H9 (cell line): ENCODE data around the gene ADAM29. TPM values are rescaled to one million over a fixed set of nuclear protein-coding genes. Genes with fewer than 3 reads are reported as not detected.

Experiments
- DNase-seq: peaks from one replicate; pipeline ENCODE4 v3.0.0-alpha.2; 2017
- H2AFZ ChIP-seq: one replicate; pipeline ENCODE4 v1.6.1; 2013; ENCODE audit warnings: mild to moderate bottlenecking, low read length, control low read depth, moderate library complexity
- H2AK5ac ChIP-seq: 2 replicates; pipeline ENCODE4 v1.6.1; 2013; ENCODE audit warnings: low read length, control low read depth, mixed read lengths; ENCODE audit not compliant: insufficient read length
- H2BK120ac ChIP-seq: one replicate; pipeline ENCODE4 v1.6.1; 2013; ENCODE audit warnings: low read depth, mild to moderate bottlenecking, low read length, control low read depth, inconsistent platforms; ENCODE audit not compliant: poor library complexity, severe bottlenecking
- H2BK12ac ChIP-seq: 2 replicates; pipeline ENCODE4 v1.6.1; 2013; ENCODE audit warnings: low read length, control low read depth, mixed read lengths, low read depth; ENCODE audit not compliant: insufficient read length
- H2BK15ac ChIP-seq: 2 replicates; pipeline ENCODE4 v1.6.1; 2013; ENCODE audit warnings: low read depth, low read length, control low read depth
- H2BK20ac ChIP-seq: one replicate; pipeline ENCODE4 v1.6.1; 2013; ENCODE audit warnings: low read depth, mild to moderate bottlenecking, low read length, control low read depth, inconsistent platforms; ENCODE audit not compliant: poor library complexity, severe bottlenecking
- H2BK5ac ChIP-seq: 2 replicates; pipeline ENCODE4 v1.6.1; 2013; ENCODE audit warnings: low read length, control low read depth, mixed read lengths; ENCODE audit not compliant: insufficient read length
- H3K14ac ChIP-seq: 2 replicates; pipeline ENCODE4 v1.6.1; 2013; ENCODE audit warnings: low read length, control low read depth; ENCODE audit not compliant: insufficient read depth
- H3K18ac ChIP-seq: 2 replicates; pipeline ENCODE4 v1.6.1; 2013; ENCODE audit warnings: low read depth, mild to moderate bottlenecking, mixed read lengths, low read length, control low read depth; ENCODE audit not compliant: insufficient read length
- H3K23ac ChIP-seq: 2 replicates; pipeline ENCODE4 v1.6.1; 2013; ENCODE audit warnings: low read length, control low read depth, mixed read lengths, low read depth; ENCODE audit not compliant: insufficient read length
- H3K23me2 ChIP-seq: 2 replicates; pipeline ENCODE4 v1.6.1; 2013; ENCODE audit warnings: low read depth, mild to moderate bottlenecking, mixed read lengths, low read length, control low read depth; ENCODE audit not compliant: insufficient read length, poor library complexity, severe bottlenecking
- H3K27ac ChIP-seq: 2 replicates; pipeline ENCODE4 v1.5.1; 2013; ENCODE audit warnings: low read length, control low read depth, mixed read lengths, low read depth; ENCODE audit not compliant: insufficient read length
- H3K27me3 ChIP-seq: 2 replicates; pipeline ENCODE4 v1.6.1; 2013; ENCODE audit warnings: low read length, control low read depth, inconsistent platforms; ENCODE audit not compliant: insufficient read depth
- H3K4ac ChIP-seq: 2 replicates; pipeline ENCODE4 v1.6.1; 2013; ENCODE audit warnings: low read depth, mild to moderate bottlenecking, control low read depth, inconsistent platforms, low read length, moderate library complexity
- H3K4me1 ChIP-seq: 2 replicates; pipeline ENCODE4 v1.6.1; 2013; ENCODE audit warnings: low read length, control low read depth, inconsistent platforms; ENCODE audit not compliant: insufficient read depth
- H3K4me2 ChIP-seq: 2 replicates; pipeline ENCODE4 v1.6.1; 2013; ENCODE audit warnings: low read length, control low read depth, mixed read lengths; ENCODE audit not compliant: insufficient read length, insufficient read depth
- H3K56ac ChIP-seq: 2 replicates; pipeline ENCODE4 v1.6.1; 2013; ENCODE audit warnings: low read depth, mild to moderate bottlenecking, mixed read lengths, low read length, control low read depth; ENCODE audit not compliant: insufficient read length
- H3K79me1 ChIP-seq: 2 replicates; pipeline ENCODE4 v1.6.1; 2013; ENCODE audit warnings: low read depth, mild to moderate bottlenecking, moderate library complexity, low read length, control low read depth, inconsistent platforms; ENCODE audit not compliant: insufficient read depth, poor library complexity, severe bottlenecking
- H3K79me2 ChIP-seq: 2 replicates; pipeline ENCODE4 v1.6.1; 2013; ENCODE audit warnings: low read length, control low read depth, inconsistent platforms; ENCODE audit not compliant: insufficient read depth
- H3K9ac ChIP-seq: 2 replicates; pipeline ENCODE4 v1.6.1; 2013; ENCODE audit warnings: low read length, control low read depth, mixed read lengths; ENCODE audit not compliant: insufficient read length; ENCODE audit errors: extremely low read depth
- H3K9me3 ChIP-seq: one replicate; pipeline ENCODE4 v1.6.1; 2013; ENCODE audit warnings: low read depth, low read length, inconsistent platforms; ENCODE audit not compliant: control insufficient read depth
- H3T11ph ChIP-seq: one replicate; pipeline ENCODE4 v1.6.1; 2013; ENCODE audit warnings: mild to moderate bottlenecking, low read length, control low read depth, inconsistent platforms
- H4K20me1 ChIP-seq: one replicate; pipeline ENCODE4 v1.6.1; 2013; ENCODE audit not compliant: control insufficient read depth, insufficient read length, insufficient read depth
- H4K5ac ChIP-seq: 2 replicates; pipeline ENCODE4 v1.6.1; 2013; ENCODE audit warnings: low read depth, mild to moderate bottlenecking, mixed read lengths, low read length, control low read depth; ENCODE audit not compliant: insufficient read length
- H4K8ac ChIP-seq: replicated peaks from 2 replicates; pipeline ENCODE4 v1.6.1; 2013; ENCODE audit warnings: low read length, control low read depth, mixed read lengths, low read depth; ENCODE audit not compliant: insufficient read length
- H4K91ac ChIP-seq: 2 replicates; pipeline ENCODE4 v1.6.1; 2013; ENCODE audit warnings: low read depth, mild to moderate bottlenecking, moderate library complexity, mixed read lengths, low read length, control low read depth; ENCODE audit not compliant: insufficient read length
- H3K27ac Mint-ChIP-seq, 3 experiments: 2 replicates in 2 of 3; 3 replicates in 1 of 3; pipeline ENCODE4 v1.8.0; 2020 to 2021; ENCODE audit warnings: mixed read lengths in 3 of 3, mild to moderate bottlenecking in 1 of 3, moderate library complexity in 1 of 3
- H3K27me3 Mint-ChIP-seq: 2 replicates; pipeline ENCODE4 v1.8.0; 2021; ENCODE audit warnings: low read depth, mild to moderate bottlenecking, moderate library complexity, mixed read lengths
- H3K36me3 Mint-ChIP-seq, 3 experiments: 2 replicates in 2 of 3; 3 replicates in 1 of 3; pipeline ENCODE4 v1.8.0; 2020 to 2021; ENCODE audit warnings: low read depth in 3 of 3, mixed read lengths in 3 of 3; ENCODE audit not compliant: insufficient read depth in 1 of 3
- H3K4me1 Mint-ChIP-seq, 2 experiments: 2 replicates each; pipeline ENCODE4 v1.8.0; 2020; ENCODE audit warnings: mixed read lengths in 2 of 2
- H3K4me3 Mint-ChIP-seq, 2 experiments: 2 replicates in 1 of 2; 3 replicates in 1 of 2; pipeline ENCODE4 v1.8.0; 2020 to 2021; ENCODE audit warnings: mild to moderate bottlenecking in 2 of 2, mixed read lengths in 2 of 2, moderate library complexity in 1 of 2
- H3K9me3 Mint-ChIP-seq, 2 experiments: 2 replicates in 1 of 2; 3 replicates in 1 of 2; pipeline ENCODE4 v1.8.0; 2020; ENCODE audit warnings: mild to moderate bottlenecking in 2 of 2, mixed read lengths in 2 of 2, moderate library complexity in 1 of 2
- CTCF ChIP-seq: fragments of 200-600 bp; sonication (generic); conservative IDR thresholded peaks from 3 replicates; pipeline ENCODE4 v1.8.0; 2021; ENCODE audit warnings: antibody characterized with exemption, mild to moderate bottlenecking
- WGBS: extraction: QIAGEN DNeasy Blood & Tissue Kit; methylation state at CpG from one replicate; pipeline ENCODE4 v1.1.7; 2013; ENCODE audit warnings: missing lambda C conversion rate, low lambda C conversion rate, mixed read lengths; ENCODE audit not compliant: insufficient read length; ENCODE audit errors: extremely low coverage; 5-methylcytosine and 5-hydroxymethylcytosine counted together
- total RNA-seq: library from RNA; stranded (reverse); gene quantifications from 2 replicates; pipeline ENCODE4 v1.2.1, GENCODE V29; 2021

ADAM29 gene
- total RNA-seq, 1 experiment from 2014 or later: not detected

DNA sequence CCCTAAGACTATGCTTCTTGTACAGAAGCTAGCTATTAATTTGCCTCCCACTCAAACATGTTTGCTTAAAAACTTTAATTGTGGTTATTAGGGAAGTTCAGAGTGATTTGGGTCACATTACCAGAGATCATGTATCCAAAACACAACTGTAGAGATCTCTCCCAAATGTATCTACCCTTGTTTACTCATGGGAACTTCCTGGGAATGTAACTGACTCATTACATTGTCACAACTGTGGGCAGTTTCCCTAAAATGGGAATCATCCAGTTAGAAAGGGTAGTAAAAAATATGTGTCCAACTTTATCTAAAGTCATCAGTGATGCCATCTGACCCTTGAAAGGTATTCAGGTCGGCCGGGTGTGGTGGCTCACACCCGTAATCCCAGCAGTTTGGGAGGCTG is 48.8 kb upstream of the ADAM29 start:
- no peak overlapping the region for H3K27ac ChIP-seq
- no peak overlapping the region for H3K18ac ChIP-seq
- Mint-ChIP-seq H3K4me3 (no peak overlapping the region), H3K9me3 (no peaks in the 10 kb centered on the region), H3K27ac (no peak overlapping the region), H3K36me3 (no peaks in the 10 kb centered on the region), H3K27me3 (no peaks in the 10 kb centered on the region), H3K4me1 (peaks cover 0 to 4% of the 10 kb centered on the region in 2 experiments; a peak in 2 of 4 replicates)
- no peak overlapping the region for H4K91ac ChIP-seq
- H3K14ac ChIP-seq: no peak overlapping the region
- no peak overlapping the region for H2BK20ac ChIP-seq
- H3K4me1 ChIP-seq: no peaks in the 10 kb centered on the region
- H3K27me3 ChIP-seq: no peaks in the 10 kb centered on the region
- no peaks in the 10 kb centered on the region for H3K9me3 ChIP-seq
- H3T11ph ChIP-seq: no peak overlapping the region
- no CpG with 5 or more reads among the region's 3 CpGs for WGBS
- H4K20me1 ChIP-seq: no peaks in the 10 kb centered on the region
- no peak overlapping the region for H3K4me2 ChIP-seq
- no peak overlapping the region for H2AFZ ChIP-seq
- no peak overlapping the region for H3K4ac ChIP-seq
- H2BK15ac ChIP-seq: no peak overlapping the region
- H3K79me1 ChIP-seq: no peaks in the 10 kb centered on the region
- H3K23ac ChIP-seq: no peak overlapping the region
- H2BK12ac ChIP-seq: no peak overlapping the region
- no peak for TF ChIP-seq CTCF
- H3K79me2 ChIP-seq: no peaks in the 10 kb centered on the region
- no peak for DNase-seq
- H3K9ac ChIP-seq: no peak overlapping the region
- H2BK120ac ChIP-seq: no peak overlapping the region
- H2AK5ac ChIP-seq: no peak overlapping the region
- no peak overlapping the region for H2BK5ac ChIP-seq
- no peak overlapping the region for H3K56ac ChIP-seq
- H4K5ac ChIP-seq: no peak overlapping the region
- no peak overlapping the region for H4K8ac ChIP-seq
- H3K23me2 ChIP-seq: no peaks in the 10 kb centered on the region
